Neuron (in vitro differentiated cells): Measurements from ENCODE around the gene RUNX3.

Experiments
- H2AFZ ChIP-seq: one replicate; pipeline ENCODE4 v1.6.1; 2013; ENCODE audit warnings: low read depth, mild to moderate bottlenecking, inconsistent platforms, low read length, moderate library complexity
- H3K27me3 ChIP-seq: one replicate; pipeline ENCODE4 v1.6.1; 2013; ENCODE audit warnings: low read length; ENCODE audit not compliant: insufficient read depth
- H3K36me3 ChIP-seq: one replicate; pipeline ENCODE4 v1.6.1; 2013; ENCODE audit warnings: low read length; ENCODE audit not compliant: insufficient read depth
- H3K4me1 ChIP-seq: one replicate; pipeline ENCODE4 v1.6.1; 2013; ENCODE audit warnings: low read length; ENCODE audit not compliant: insufficient read depth
- H3K4me3 ChIP-seq: 2 replicates; pipeline ENCODE4 v1.5.1; 2013; ENCODE audit warnings: mild to moderate bottlenecking, low read length, moderate library complexity
- H3K9me3 ChIP-seq: one replicate; pipeline ENCODE4 v1.6.1; 2013; ENCODE audit warnings: low read length

RUNX3 gene

GRCh38 chr1:24926563-24927249, 3.4 kb downstream of the RUNX3 start:
- Histone ChIP-seq H3K36me3 (no peaks in the 10 kb centered on the region), H2AFZ (no peak overlapping the region), H3K27me3 (peaks cover 82% of the 10 kb centered on the region), H3K9me3 (no peaks in the 10 kb centered on the region), H3K4me1 (no peaks in the 10 kb centered on the region), H3K4me3 (no peak overlapping the region)

GRCh38 chr1:24925963-24926362, 4.1 kb downstream of the RUNX3 start:
- no peaks in the 10 kb centered on the region for H3K36me3 ChIP-seq
- no peak overlapping the region for H3K4me3 ChIP-seq
- H2AFZ ChIP-seq: no peak overlapping the region
- H3K27me3 ChIP-seq: peaks cover 81% of the 10 kb centered on the region
- H3K9me3 ChIP-seq: no peaks in the 10 kb centered on the region
- no peaks in the 10 kb centered on the region for H3K4me1 ChIP-seq

- H3K4me1 ChIP-seq: no peaks in the 10 kb centered on the region
- no peaks in the 10 kb centered on the region for H3K36me3 ChIP-seq
- H3K9me3 ChIP-seq: no peaks in the 10 kb centered on the region
- no peak overlapping the region for H2AFZ ChIP-seq
- peaks cover 79% of the 10 kb centered on the region for H3K27me3 ChIP-seq
- no peak overlapping the region for H3K4me3 ChIP-seq
Observed at GRCh38 chr1:24925082-24925779, 4.8 kb downstream of the RUNX3 start.

- no peaks in the 10 kb centered on the region for H3K9me3 ChIP-seq
- no peak overlapping the region for H3K4me3 ChIP-seq
- H3K4me1 ChIP-seq: no peaks in the 10 kb centered on the region
- H2AFZ ChIP-seq: no peak overlapping the region
- peaks cover 77% of the 10 kb centered on the region for H3K27me3 ChIP-seq
- no peaks in the 10 kb centered on the region for H3K36me3 ChIP-seq
Observed at GRCh38 chr1:24923485-24924113, 6.5 kb downstream of the RUNX3 start.

GRCh38 chr1:24921938-24922662, 8.0 kb downstream of the RUNX3 start:
- Histone ChIP-seq H2AFZ (no peak overlapping the region), H3K4me1 (no peaks in the 10 kb centered on the region), H3K36me3 (no peaks in the 10 kb centered on the region), H3K4me3 (no peak overlapping the region), H3K9me3 (no peaks in the 10 kb centered on the region), H3K27me3 (peaks cover 65% of the 10 kb centered on the region)

- Histone ChIP-seq H3K4me1 (no peaks in the 10 kb centered on the region), H3K27me3 (peaks cover 64% of the 10 kb centered on the region), H2AFZ (no peak overlapping the region), H3K4me3 (no peak overlapping the region), H3K36me3 (no peaks in the 10 kb centered on the region), H3K9me3 (no peaks in the 10 kb centered on the region)
Observed at GRCh38 chr1:24921412-24921811, 8.7 kb downstream of the RUNX3 start.

GRCh38 chr1:24920533-24920925, 9.5 kb downstream of the RUNX3 start:
- no peak overlapping the region for H2AFZ ChIP-seq
- peaks cover 62% of the 10 kb centered on the region for H3K27me3 ChIP-seq
- H3K4me3 ChIP-seq: no peak overlapping the region
- H3K9me3 ChIP-seq: no peaks in the 10 kb centered on the region
- no peaks in the 10 kb centered on the region for H3K36me3 ChIP-seq
- no peaks in the 10 kb centered on the region for H3K4me1 ChIP-seq

- Histone ChIP-seq H2AFZ (no peak overlapping the region), H3K4me3 (no peak overlapping the region), H3K9me3 (no peaks in the 10 kb centered on the region), H3K36me3 (no peaks in the 10 kb centered on the region), H3K4me1 (no peaks in the 10 kb centered on the region), H3K27me3 (peaks cover 56% of the 10 kb centered on the region)
Observed at GRCh38 chr1:24919791-24920532, 10.1 kb downstream of the RUNX3 start.

- no peak overlapping the region for H2AFZ ChIP-seq
- no peaks in the 10 kb centered on the region for H3K36me3 ChIP-seq
- no peaks in the 10 kb centered on the region for H3K9me3 ChIP-seq
- no peaks in the 10 kb centered on the region for H3K4me1 ChIP-seq
- no peak overlapping the region for H3K4me3 ChIP-seq
- H3K27me3 ChIP-seq: peaks cover 48% of the 10 kb centered on the region
Observed at GRCh38 chr1:24918995-24919605, 11.0 kb downstream of the RUNX3 start.

GRCh38 chr1:24918370-24918769, 11.7 kb downstream of the RUNX3 start:
- Histone ChIP-seq H3K36me3 (no peaks in the 10 kb centered on the region), H2AFZ (no peak overlapping the region), H3K9me3 (no peaks in the 10 kb centered on the region), H3K27me3 (peaks cover 45% of the 10 kb centered on the region), H3K4me3 (no peak overlapping the region), H3K4me1 (no peaks in the 10 kb centered on the region)

GRCh38 chr1:24917327-24918074, 12.6 kb downstream of the RUNX3 start:
- no peak overlapping the region for H2AFZ ChIP-seq
- H3K9me3 ChIP-seq: no peaks in the 10 kb centered on the region
- peaks cover 42% of the 10 kb centered on the region for H3K27me3 ChIP-seq
- H3K4me1 ChIP-seq: no peaks in the 10 kb centered on the region
- H3K4me3 ChIP-seq: no peak overlapping the region
- no peaks in the 10 kb centered on the region for H3K36me3 ChIP-seq
